ENCODE measurements around the gene RNFT2. TPM values are rescaled to one million over a fixed set of nuclear protein-coding genes. Genes with fewer than 3 reads are reported as not detected.

Gene RNFT2
- total RNA-seq, 2 experiments from 2014 or later = 4.9 to 6.0 TPM

GRCh38 chr12:116777245-116777644 is 39.1 kb downstream of the RNFT2 start:
- intact Hi-C loops (cut with DNase I, micrococcal nuclease) = no loop called here
- ChIA-PET POLR2A (no interaction called here), CTCF (no interaction called here)
- Mint-ChIP-seq H3K36me3 (ENCODE audit: low read depth) (peaks cover 25% of the 10 kb centered on the region), H3K27me3 (no peaks in the 10 kb centered on the region), H3K9me3 (no peaks in the 10 kb centered on the region), H3K27ac (no peak overlapping the region), H3K4me1 (ENCODE audit: low read depth) (no peaks in the 10 kb centered on the region), H3K4me3 (no peak overlapping the region)
- no peaks in the 10 kb centered on the region for H3K4me1 ChIP-seq (ENCODE audit: insufficient read depth, low read length)
- no peak for TF ChIP-seq CTCF (IDR thresholded peaks at IDR 0.05)
- no peak overlapping the region for H3K4me3 ChIP-seq (ENCODE audit: low read length)
- ATAC-seq (ENCODE audit: poor library complexity) (no peak), DNase-seq (no peak)
- H3K27ac ChIP-seq (ENCODE audit: low read depth in 1 of 2, low read length in 2 of 2) = no peak overlapping the region
- peaks cover 2% of the 10 kb centered on the region for H3K36me3 ChIP-seq (ENCODE audit: insufficient read depth, low read length)
- no peaks in the 10 kb centered on the region for H3K9me3 ChIP-seq (ENCODE audit: control insufficient read depth in 1 of 2, insufficient read depth in 1 of 2, low read length in 2 of 2)
- no peaks in the 10 kb centered on the region for H3K27me3 ChIP-seq (ENCODE audit: control insufficient read depth in 1 of 2, insufficient read depth in 2 of 2, low read length in 2 of 2)

- H3K27ac ChIP-seq (ENCODE audit: low read depth in 1 of 2, low read length in 2 of 2) = no peak overlapping the region
- H3K4me1 ChIP-seq (ENCODE audit: insufficient read depth, low read length) = no peaks in the 10 kb centered on the region
- CTCF ChIA-PET = no interaction called here
- H3K9me3 Mint-ChIP-seq = no peaks in the 10 kb centered on the region
- no peak for TF ChIP-seq CTCF (IDR thresholded peaks at IDR 0.05)
- no peaks in the 10 kb centered on the region for H3K9me3 ChIP-seq (ENCODE audit: control insufficient read depth in 1 of 2, insufficient read depth in 1 of 2, low read length in 2 of 2)
- no peaks in the 10 kb centered on the region for H3K4me1 Mint-ChIP-seq (ENCODE audit: low read depth)
- intact Hi-C loops (cut with DNase I, micrococcal nuclease) = no loop called here
- H3K4me3 Mint-ChIP-seq = no peak overlapping the region
- H3K36me3 ChIP-seq (ENCODE audit: insufficient read depth, low read length) = peaks cover 2% of the 10 kb centered on the region
- peaks cover 44% of the 10 kb centered on the region for H3K36me3 Mint-ChIP-seq (ENCODE audit: low read depth)
- DNase-seq (no peak), ATAC-seq (ENCODE audit: poor library complexity) (no peak)
- POLR2A ChIA-PET = no interaction called here
- H3K27me3 ChIP-seq (ENCODE audit: control insufficient read depth in 1 of 2, insufficient read depth in 2 of 2, low read length in 2 of 2) = no peaks in the 10 kb centered on the region
- no peak overlapping the region for H3K27ac Mint-ChIP-seq
- no peaks in the 10 kb centered on the region for H3K27me3 Mint-ChIP-seq
- no peak overlapping the region for H3K4me3 ChIP-seq (ENCODE audit: low read length)
These were observed 41.5 kb downstream of the RNFT2 start for GRCh38 chr12:116779597-116779996.

GRCh38 chr12:116780942-116781341 is 42.8 kb downstream of the RNFT2 start:
- H3K9me3 ChIP-seq (ENCODE audit: control insufficient read depth in 1 of 2, insufficient read depth in 1 of 2, low read length in 2 of 2) = no peaks in the 10 kb centered on the region
- H3K4me1 ChIP-seq (ENCODE audit: insufficient read depth, low read length) = no peaks in the 10 kb centered on the region
- no peak for ATAC-seq (ENCODE audit: poor library complexity)
- no peak overlapping the region for H3K27ac Mint-ChIP-seq
- no peak overlapping the region for H3K27ac ChIP-seq (ENCODE audit: low read depth in 1 of 2, low read length in 2 of 2)
- CTCF ChIA-PET = no interaction called here
- no peaks in the 10 kb centered on the region for H3K27me3 ChIP-seq (ENCODE audit: control insufficient read depth in 1 of 2, insufficient read depth in 2 of 2, low read length in 2 of 2)
- no peaks in the 10 kb centered on the region for H3K9me3 Mint-ChIP-seq
- H3K4me1 Mint-ChIP-seq (ENCODE audit: low read depth) = no peaks in the 10 kb centered on the region
- no peak for TF ChIP-seq CTCF (IDR thresholded peaks at IDR 0.05)
- no peak for DNase-seq
- no peak overlapping the region for H3K4me3 Mint-ChIP-seq
- no peaks in the 10 kb centered on the region for H3K27me3 Mint-ChIP-seq
- peaks cover 54% of the 10 kb centered on the region for H3K36me3 Mint-ChIP-seq (ENCODE audit: low read depth)
- intact Hi-C loops (cut with DNase I, micrococcal nuclease) = no loop called here
- H3K36me3 ChIP-seq (ENCODE audit: insufficient read depth, low read length) = peaks cover 2% of the 10 kb centered on the region
- POLR2A ChIA-PET = no interaction called here
- no peak overlapping the region for H3K4me3 ChIP-seq (ENCODE audit: low read length)

Measured in CD4-positive, alpha-beta T cell (primary cell).